ENCODE results near the gene ZDHHC1.

ZDHHC1 gene

DNA sequence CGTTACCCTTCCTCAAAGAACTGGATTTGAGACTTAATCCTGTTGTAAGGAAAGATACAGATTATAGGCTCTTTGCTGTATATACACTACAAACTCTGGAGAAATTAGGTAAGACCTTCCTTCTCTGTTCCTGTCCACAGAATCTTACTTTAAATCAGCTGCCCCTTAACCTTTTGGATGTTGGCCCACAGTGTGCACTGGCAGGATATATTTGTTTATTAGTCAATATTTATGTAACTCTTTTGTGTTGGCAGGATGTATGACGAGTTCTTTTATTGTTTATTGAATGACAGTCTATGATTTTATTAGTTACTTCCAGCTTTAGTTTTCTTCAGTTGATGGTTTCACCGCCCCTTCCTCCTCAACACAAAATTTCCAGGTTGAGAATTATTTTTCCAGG, 69.9 kb downstream of the ZDHHC1 start:
- Histone ChIP-seq H4K20me1 (ENCODE audit: insufficient read depth, low read length) (no peaks in the 10 kb centered on the region), H2AFZ (ENCODE audit: low read depth, low read length) (no peak overlapping the region), H3K4me3 (ENCODE audit: low read length) (no peak overlapping the region), H3K4me2 (ENCODE audit: low read length) (no peak overlapping the region), H3K79me2 (ENCODE audit: low read length) (no peaks in the 10 kb centered on the region), H3K9me3 (ENCODE audit: insufficient read depth, low read length) (no peaks in the 10 kb centered on the region), H3K36me3 (replicated peaks; ENCODE audit: low read depth, low read length) (no peaks in the 10 kb centered on the region), H3K4me1 (ENCODE audit: low read length) (no peaks in the 10 kb centered on the region), H3K9ac (ENCODE audit: low read length) (no peak overlapping the region), H3K27me3 (ENCODE audit: low read depth, low read length) (no peaks in the 10 kb centered on the region), H3K27ac (ENCODE audit: low read length) (no peak overlapping the region)
- no peak for TF ChIP-seq EZH2phosphoT487 (IDR thresholded peaks at IDR 0.05; ENCODE audit: low read depth)
- TF ChIP-seq, protein P1, sequence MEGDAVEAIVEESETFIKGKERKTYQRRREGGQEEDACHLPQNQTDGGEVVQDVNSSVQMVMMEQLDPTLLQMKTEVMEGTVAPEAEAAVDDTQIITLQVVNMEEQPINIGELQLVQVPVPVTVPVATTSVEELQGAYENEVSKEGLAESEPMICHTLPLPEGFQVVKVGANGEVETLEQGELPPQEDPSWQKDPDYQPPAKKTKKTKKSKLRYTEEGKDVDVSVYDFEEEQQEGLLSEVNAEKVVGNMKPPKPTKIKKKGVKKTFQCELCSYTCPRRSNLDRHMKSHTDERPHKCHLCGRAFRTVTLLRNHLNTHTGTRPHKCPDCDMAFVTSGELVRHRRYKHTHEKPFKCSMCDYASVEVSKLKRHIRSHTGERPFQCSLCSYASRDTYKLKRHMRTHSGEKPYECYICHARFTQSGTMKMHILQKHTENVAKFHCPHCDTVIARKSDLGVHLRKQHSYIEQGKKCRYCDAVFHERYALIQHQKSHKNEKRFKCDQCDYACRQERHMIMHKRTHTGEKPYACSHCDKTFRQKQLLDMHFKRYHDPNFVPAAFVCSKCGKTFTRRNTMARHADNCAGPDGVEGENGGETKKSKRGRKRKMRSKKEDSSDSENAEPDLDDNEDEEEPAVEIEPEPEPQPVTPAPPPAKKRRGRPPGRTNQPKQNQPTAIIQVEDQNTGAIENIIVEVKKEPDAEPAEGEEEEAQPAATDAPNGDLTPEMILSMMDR (IDR thresholded peaks at IDR 0.05; ENCODE audit: low read depth, low read length), result no peak

DNA sequence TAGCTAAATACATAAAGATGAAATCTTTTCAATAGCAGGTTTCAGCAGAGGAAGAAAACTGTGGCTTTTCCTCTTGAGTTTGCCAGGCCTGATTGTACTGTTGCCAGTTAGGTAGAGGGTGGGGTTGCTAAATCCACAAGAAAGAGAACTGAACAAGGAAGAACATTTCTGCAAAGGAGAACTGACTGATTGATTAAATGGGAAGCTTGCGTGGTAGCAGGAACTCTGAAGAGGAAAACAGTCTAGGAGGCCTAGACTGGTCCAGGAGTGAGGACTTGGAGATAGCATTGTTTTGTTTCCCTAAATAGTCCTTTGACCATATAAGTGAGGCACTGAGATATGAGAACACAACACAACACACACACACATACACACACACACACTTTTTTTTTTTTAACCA, 70.9 kb downstream of the ZDHHC1 start:
- Histone ChIP-seq H3K27ac (ENCODE audit: low read length) (no peak overlapping the region), H3K9me3 (ENCODE audit: insufficient read depth, low read length) (no peaks in the 10 kb centered on the region), H3K27me3 (ENCODE audit: low read depth, low read length) (no peaks in the 10 kb centered on the region), H3K36me3 (replicated peaks; ENCODE audit: low read depth, low read length) (no peaks in the 10 kb centered on the region), H3K9ac (ENCODE audit: low read length) (no peak overlapping the region), H2AFZ (ENCODE audit: low read depth, low read length) (no peak overlapping the region), H3K79me2 (ENCODE audit: low read length) (no peaks in the 10 kb centered on the region), H3K4me2 (ENCODE audit: low read length) (no peak overlapping the region), H3K4me1 (ENCODE audit: low read length) (no peaks in the 10 kb centered on the region), H3K4me3 (ENCODE audit: low read length) (no peak overlapping the region), H4K20me1 (ENCODE audit: insufficient read depth, low read length) (no peaks in the 10 kb centered on the region)
- no peak for TF ChIP-seq EZH2phosphoT487 (IDR thresholded peaks at IDR 0.05; ENCODE audit: low read depth)
- TF ChIP-seq, protein P1 (IDR thresholded peaks at IDR 0.05; ENCODE audit: low read depth, low read length), result no peak

All from OCI-LY3 (cell line).